Activated CD8-positive, alpha-beta T cell treated with anti-CD3 and anti-CD28 coated beads, Interleukin-2, amount 10 ng/mL, durations not matched to agents 7 days and 5 days (primary cell): ENCODE data around the gene CFAP90. TPM values are rescaled to one million over a fixed set of nuclear protein-coding genes. Genes with fewer than 3 reads are reported as not detected.

ENCODE experiments used
- ATAC-seq: fragments of 150-1000 bp; cut with Tn5 transposase; one replicate; pipeline ENCODE4 v1.10.0; 2021; ENCODE audit warnings: moderate library complexity
- CTCF ChIA-PET: fragments of 350-600 bp; sonication (Branson Sonifier 250); formaldehyde crosslinking; loops from one replicate; lab custom pipeline; 2021; ENCODE audit warnings: antibody characterized with exemption; lab: Charles Lee
- POLR2A ChIA-PET: fragments of 350-600 bp; sonication (Branson Sonifier 250); formaldehyde crosslinking; loops from one replicate; lab custom pipeline; 2021; ENCODE audit warnings: antibody characterized with exemption; lab: Charles Lee
- DNase-seq: peaks from one replicate; pipeline ENCODE4 v3.0.0-alpha.2; 2020
- H3K27ac Mint-ChIP-seq: one replicate; pipeline ENCODE4 v1.8.0; 2021; ENCODE audit warnings: mild to moderate bottlenecking, mixed read lengths
- H3K27me3 Mint-ChIP-seq: one replicate; pipeline ENCODE4 v1.8.0; 2021; ENCODE audit warnings: low read depth, mixed read lengths
- H3K36me3 Mint-ChIP-seq: one replicate; pipeline ENCODE4 v1.8.0; 2021; ENCODE audit warnings: low read depth, mixed read lengths
- H3K4me1 Mint-ChIP-seq: one replicate; pipeline ENCODE4 v1.8.0; 2021; ENCODE audit warnings: low read depth, mixed read lengths
- H3K4me3 Mint-ChIP-seq: one replicate; pipeline ENCODE4 v1.8.0; 2021; ENCODE audit warnings: mild to moderate bottlenecking, mixed read lengths
- H3K9me3 Mint-ChIP-seq: one replicate; pipeline ENCODE4 v1.8.0; 2022; ENCODE audit warnings: mixed read lengths; ENCODE audit not compliant: insufficient read depth
- total RNA-seq, 2 experiments: library from RNA; stranded (reverse); gene quantifications; one replicate each; pipeline ENCODE4 v1.2.3, GENCODE V29; 2021

The CFAP90 gene
- total RNA-seq, 2 experiments from 2014 or later = not detected

DNA sequence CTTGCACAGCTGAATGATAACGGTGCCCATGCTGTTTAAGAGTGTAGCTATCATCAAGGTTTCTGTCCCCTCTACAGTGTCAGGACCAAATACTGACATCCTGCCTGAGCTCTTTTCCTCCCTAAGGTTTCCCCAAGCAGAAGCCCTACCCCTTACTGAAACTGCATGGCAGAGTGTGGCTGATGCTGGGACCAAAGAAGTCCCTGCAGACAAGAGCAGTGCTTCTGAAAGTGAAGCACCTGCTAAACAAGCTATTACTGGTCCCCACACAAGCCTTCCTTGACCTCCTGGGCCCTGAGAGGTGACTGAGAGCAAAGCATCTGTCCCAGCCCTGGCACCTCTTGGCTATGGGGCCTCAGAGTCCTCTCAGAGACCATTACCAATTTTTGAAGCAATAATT, 56.1 kb downstream of the CFAP90 start:
- Mint-ChIP-seq H3K4me1 (no peaks in the 10 kb centered on the region), H3K4me3 (no peak overlapping the region), H3K36me3 (no peaks in the 10 kb centered on the region), H3K27ac (no peak overlapping the region), H3K27me3 (peaks cover 5% of the 10 kb centered on the region), H3K9me3 (no peaks in the 10 kb centered on the region)
- ATAC-seq (no peak), DNase-seq (no peak)
- CTCF ChIA-PET = no interaction called here
- POLR2A ChIA-PET = no interaction called here

DNA sequence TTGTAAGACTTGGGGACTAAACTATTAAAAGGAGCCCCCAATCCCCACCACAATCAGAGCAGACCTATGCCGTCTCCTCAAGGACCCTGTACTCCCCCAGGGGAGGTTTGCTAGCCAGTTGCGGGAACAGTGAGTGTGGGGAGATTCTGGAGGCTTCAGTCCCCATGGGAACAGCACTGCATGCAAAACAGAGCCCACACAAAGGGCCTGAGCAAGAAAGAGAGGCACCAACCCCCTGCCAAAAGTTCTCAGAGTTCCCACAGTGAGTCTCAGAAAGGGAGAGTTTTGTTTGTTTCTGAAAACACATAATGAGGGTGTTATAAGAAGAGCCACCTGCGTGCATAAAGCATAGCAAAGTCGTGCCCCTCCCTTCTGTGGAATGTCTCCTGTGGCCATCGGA, 56.6 kb downstream of the CFAP90 start:
- H3K4me3 Mint-ChIP-seq = no peak overlapping the region
- ATAC-seq (no peak), DNase-seq (no peak)
- no peak overlapping the region for H3K27ac Mint-ChIP-seq
- CTCF ChIA-PET = no interaction called here
- POLR2A ChIA-PET = no interaction called here
- H3K36me3 Mint-ChIP-seq = no peaks in the 10 kb centered on the region
- no peaks in the 10 kb centered on the region for H3K9me3 Mint-ChIP-seq
- peaks cover 5% of the 10 kb centered on the region for H3K27me3 Mint-ChIP-seq
- H3K4me1 Mint-ChIP-seq = no peaks in the 10 kb centered on the region

DNA sequence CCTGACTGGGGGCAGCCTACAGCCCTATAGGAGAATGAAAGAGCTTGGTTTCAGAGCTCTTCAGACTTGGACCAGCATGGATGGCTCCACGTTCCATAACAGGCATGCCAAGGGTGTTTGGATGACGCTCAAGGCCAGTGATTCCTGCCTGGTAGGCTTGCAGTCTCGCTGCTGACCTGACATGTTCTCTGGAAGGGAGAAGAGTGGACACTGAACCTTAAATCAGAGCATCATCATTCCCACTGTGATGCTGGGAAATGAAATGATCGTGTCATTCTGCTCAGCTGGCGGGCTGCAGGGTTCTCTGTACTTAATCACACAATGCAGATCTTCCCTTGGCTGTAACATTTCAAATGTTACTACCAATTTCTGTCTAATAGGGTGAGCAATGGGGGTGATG, 57.0 kb downstream of the CFAP90 start:
- H3K27ac Mint-ChIP-seq = no peak overlapping the region
- H3K4me3 Mint-ChIP-seq = no peak overlapping the region
- no peaks in the 10 kb centered on the region for H3K4me1 Mint-ChIP-seq
- peaks cover 5% of the 10 kb centered on the region for H3K27me3 Mint-ChIP-seq
- DNase-seq (no peak), ATAC-seq (no peak)
- POLR2A ChIA-PET = no interaction called here
- CTCF ChIA-PET = no interaction called here
- H3K9me3 Mint-ChIP-seq = no peaks in the 10 kb centered on the region
- H3K36me3 Mint-ChIP-seq = no peaks in the 10 kb centered on the region

DNA sequence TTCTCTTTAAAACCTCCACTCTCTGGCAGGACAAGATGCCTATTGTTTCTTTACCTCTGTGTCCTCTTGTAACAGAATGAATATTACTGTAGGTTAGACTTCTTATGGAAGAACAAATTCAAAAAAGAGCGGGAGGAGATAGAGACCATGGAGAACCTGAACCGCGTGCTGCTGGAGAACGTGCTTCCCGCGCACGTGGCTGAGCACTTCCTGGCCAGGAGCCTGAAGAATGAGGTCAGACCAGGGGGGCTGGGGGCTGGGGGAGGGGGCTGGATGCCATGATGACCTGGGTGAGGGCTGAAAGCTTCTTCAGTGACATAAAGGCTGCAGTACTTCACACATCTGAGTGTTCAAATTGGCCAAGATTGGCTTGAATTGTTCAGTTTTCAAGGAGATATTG, 61.4 kb downstream of the CFAP90 start:
- DNase-seq = no peak
- CTCF ChIA-PET = no interaction called here
- Mint-ChIP-seq H3K9me3 (no peaks in the 10 kb centered on the region), H3K4me3 (no peak overlapping the region), H3K4me1 (no peaks in the 10 kb centered on the region), H3K27ac (no peak overlapping the region), H3K27me3 (peaks cover 14% of the 10 kb centered on the region), H3K36me3 (no peaks in the 10 kb centered on the region)
- ATAC-seq = no peak
- POLR2A ChIA-PET = no interaction called here

DNA sequence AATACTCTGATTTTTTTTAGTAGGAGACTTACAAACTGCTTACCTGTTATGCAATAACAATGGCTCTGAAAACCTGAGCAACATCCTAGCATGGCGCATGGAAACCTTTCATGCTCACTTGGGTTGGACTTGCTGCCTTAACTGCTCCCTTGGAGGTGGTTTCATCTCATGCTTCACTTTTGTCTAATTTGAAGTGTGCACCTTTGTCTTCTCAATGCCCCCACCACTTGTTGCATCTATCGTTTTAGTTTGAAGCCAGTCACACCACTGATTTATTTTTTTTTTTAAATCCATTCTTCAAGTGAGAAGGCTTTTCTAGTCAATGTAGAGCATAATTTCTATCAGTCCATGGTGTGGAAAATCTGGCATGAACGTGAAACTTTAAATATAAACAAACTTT, 63.2 kb downstream of the CFAP90 start:
- H3K27me3 Mint-ChIP-seq = peaks cover 23% of the 10 kb centered on the region
- CTCF ChIA-PET = no interaction called here
- no peak overlapping the region for H3K4me3 Mint-ChIP-seq

DNA sequence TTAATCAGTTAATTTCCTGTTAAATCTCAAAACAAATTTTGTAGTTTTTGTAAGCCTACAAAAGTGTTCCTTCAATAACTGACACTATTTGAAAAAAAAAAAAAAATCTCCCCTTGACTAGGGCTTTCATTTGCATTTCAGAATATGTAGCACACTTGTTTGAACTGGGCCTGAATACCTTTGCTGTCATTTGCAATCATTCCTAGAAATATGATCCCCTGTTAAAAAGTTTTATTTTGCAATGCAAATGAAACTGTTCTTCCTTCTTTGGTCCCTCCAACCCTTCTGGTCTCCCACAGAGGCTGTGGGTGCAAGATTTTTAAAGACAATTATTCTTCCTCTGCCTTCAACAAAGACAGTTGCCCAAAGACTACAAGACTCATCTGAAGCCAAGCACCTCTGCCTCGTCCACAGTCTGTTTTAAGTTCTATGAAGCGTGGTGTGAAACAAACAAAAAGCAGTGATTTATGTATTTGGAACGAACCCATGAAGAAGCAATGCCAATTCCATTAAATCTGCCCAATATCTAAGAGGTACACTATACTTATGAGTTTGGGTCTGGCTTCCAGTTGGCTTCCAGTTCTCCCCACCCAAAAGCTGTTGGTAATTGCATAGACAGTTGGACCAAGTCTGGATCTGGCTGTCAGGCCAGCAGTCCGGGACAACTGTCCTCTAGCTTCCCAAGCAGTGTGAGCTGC, 66.1 kb downstream of the CFAP90 start:
- Mint-ChIP-seq H3K9me3 (no peaks in the 10 kb centered on the region), H3K36me3 (no peaks in the 10 kb centered on the region), H3K4me1 (peaks cover under 1% of the 10 kb centered on the region), H3K27ac (no peak overlapping the region), H3K4me3 (no peak overlapping the region), H3K27me3 (peaks cover 47% of the 10 kb centered on the region)
- POLR2A ChIA-PET = no interaction called here
- CTCF ChIA-PET = no interaction called here
- ATAC-seq (no peak), DNase-seq (no peak)

More for the DNA sequence above, 63.2 kb downstream of the CFAP90 start:
- ATAC-seq = no peak
- POLR2A ChIA-PET = no interaction called here
- Mint-ChIP-seq H3K36me3 (no peaks in the 10 kb centered on the region), H3K27ac (no peak overlapping the region), H3K9me3 (no peaks in the 10 kb centered on the region), H3K4me1 (no peaks in the 10 kb centered on the region)
- DNase-seq = no peak

DNA sequence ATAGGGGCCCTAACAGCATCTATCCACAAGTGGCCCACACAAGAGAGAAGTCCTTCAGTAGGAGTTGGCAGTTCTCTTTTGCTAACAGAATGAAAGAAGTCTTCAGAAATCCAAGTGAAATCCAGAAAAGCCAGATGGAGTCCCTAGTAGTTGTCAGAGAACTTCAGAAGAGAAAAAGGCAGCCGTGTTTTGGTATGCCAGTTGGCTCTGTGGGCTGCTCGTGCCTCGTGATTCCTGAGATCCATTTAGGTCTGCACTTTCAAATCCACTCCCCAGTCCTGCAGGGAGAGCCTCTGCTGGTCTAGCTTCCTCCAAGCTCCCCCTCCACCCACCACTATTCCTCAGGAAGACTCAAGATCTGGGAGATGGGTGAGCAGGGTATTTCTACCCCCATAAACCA, 69.0 kb downstream of the CFAP90 start:
- ChIA-PET POLR2A (no interaction called here), CTCF (no interaction called here)
- Mint-ChIP-seq H3K4me3 (no peak overlapping the region), H3K4me1 (peaks cover 14% of the 10 kb centered on the region), H3K27me3 (peaks cover 54% of the 10 kb centered on the region), H3K9me3 (no peaks in the 10 kb centered on the region), H3K36me3 (no peaks in the 10 kb centered on the region), H3K27ac (no peak overlapping the region)
- ATAC-seq (no peak), DNase-seq (no peak)

Other genes with a start within 250 kb of the CFAP90 start
- 10 to 100 TPM; 10.8 to 13.8 TPM for gene FASTKD3, start 17.9 kb upstream of the CFAP90 start, total RNA-seq
- 10 to 100 TPM; 39.1 to 49.7 TPM for gene MTRR, start 18.0 kb upstream of the CFAP90 start, total RNA-seq